K562 (cell line): ENCODE results near the gene DCST1. TPM values are rescaled to one million over a fixed set of nuclear protein-coding genes. Genes with fewer than 3 reads are reported as not detected.

Experiments used
- ATAC-seq: fragments of 200-7000 bp; cut with Tn5 transposase; 3 replicates; pipeline ENCODE4 v1.9.1; 2020; ENCODE audit warnings: moderate library complexity
- BruUV-seq: library from RNA; stranded (reverse); fragments of 400-500 nt; replicated peaks from 2 replicates; lab custom pipeline; 2021; lab: Mats Ljungman, UMichigan
- CTCF ChIA-PET: fragments of 300-600 bp; formaldehyde crosslinking; extraction: SDS; loops from one replicate; lab custom pipeline; 2021; ENCODE audit warnings: low intra/inter-chr PET ratio; lab: Yijun Ruan, JAX
- POLR2A ChIA-PET: fragments of 300-600, 350-650 bp; sonication (Branson Sonifier 250); formaldehyde crosslinking; extraction: SDS; loops from one replicate; lab custom pipeline; 2021; ENCODE audit warnings: antibody characterized with exemption, inconsistent platforms; lab: Yijun Ruan, JAX
- DNase-seq, 4 experiments: peaks; one replicate each; pipeline versions ENCODE4 v3.0.0 to v3.0.0-alpha.2; 2011 to 2018; ENCODE audit warnings: low spot score in 3 of 4, mixed read lengths in 3 of 4; ENCODE audit errors: extremely low read depth in 1 of 4
- FAIRE-seq: peaks from 2 replicates; lab custom pipeline; 2011; peaks lifted over from hg19 to GRCh38; lab: Jason Lieb, UNC
- H2AFZ ChIP-seq: 2 replicates; pipeline ENCODE4 v1.6.0; 2011; ENCODE audit warnings: low read depth, low read length, control low read depth, inconsistent platforms
- H3K27ac ChIP-seq: fragments of 200-600 bp; 3 replicates; pipeline ENCODE4 v1.8.0; 2011; ENCODE audit warnings: low read depth, mild to moderate bottlenecking, control low read depth, inconsistent platforms, low read length, moderate library complexity, mixed read lengths; ENCODE audit errors: extremely low read depth
- H3K27me3 ChIP-seq, 2 experiments: fragments of 300-600 bp in 1 of 2; 2 replicates in 1 of 2; 3 replicates in 1 of 2; pipeline versions ENCODE4 v1.6.0 to v1.8.0; 2011; ENCODE audit warnings: inconsistent platforms in 2 of 2, low read length in 2 of 2, mild to moderate bottlenecking in 1 of 2, mixed read lengths in 1 of 2, moderate library complexity in 1 of 2; ENCODE audit not compliant: control insufficient read depth in 2 of 2, insufficient read depth in 2 of 2
- H3K36me3 ChIP-seq: fragments of 300-600 bp; 3 replicates; pipeline ENCODE4 v1.8.0; 2011; ENCODE audit warnings: mild to moderate bottlenecking, low read length, inconsistent platforms; ENCODE audit not compliant: control insufficient read depth, insufficient read depth
- H3K4me1 ChIP-seq, 2 experiments: fragments of 200-600 bp in 1 of 2; replicated peaks in 1 of 2; 2 replicates in 1 of 2; 3 replicates in 1 of 2; pipeline versions ENCODE4 v1.5.1 to v1.8.0; 2011; ENCODE audit warnings: inconsistent platforms in 2 of 2, low read length in 2 of 2, mild to moderate bottlenecking in 1 of 2, mixed read lengths in 1 of 2, moderate library complexity in 1 of 2; ENCODE audit not compliant: control insufficient read depth in 2 of 2, insufficient read depth in 2 of 2
- H3K4me2 ChIP-seq: 2 replicates; pipeline ENCODE4 v1.6.1; 2011; ENCODE audit warnings: low read length, control low read depth, inconsistent platforms, mixed read lengths; ENCODE audit not compliant: insufficient read depth
- H3K4me3 ChIP-seq: fragments of 200-600 bp; sonication (generic), shearing (Covaris generic); 2 replicates; pipeline ENCODE4 v1.5.1; 2016; ENCODE audit warnings: control low read depth, inconsistent platforms
- H3K79me2 ChIP-seq: fragments of 200-600 bp; 3 replicates; pipeline ENCODE4 v1.8.0; 2011; ENCODE audit warnings: low read length, inconsistent platforms; ENCODE audit not compliant: control insufficient read depth, insufficient read depth
- H3K9ac ChIP-seq, 2 experiments: 2 replicates each; pipeline versions ENCODE4 v1.6.0 to v1.6.1; 2011; ENCODE audit warnings: low read depth in 2 of 2, low read length in 2 of 2, control low read depth in 1 of 2, inconsistent platforms in 1 of 2, mild to moderate bottlenecking in 1 of 2, mixed read lengths in 1 of 2; ENCODE audit not compliant: insufficient read depth in 1 of 2
- H3K9me1 ChIP-seq: one replicate; pipeline ENCODE4 v1.6.0; 2011; ENCODE audit warnings: inconsistent platforms, mild to moderate bottlenecking, low read length, moderate library complexity; ENCODE audit not compliant: control insufficient read depth, insufficient read depth
- H3K9me3 ChIP-seq: replicated peaks from 2 replicates; pipeline ENCODE4 v1.5.1; 2011; ENCODE audit warnings: low read depth, low read length, inconsistent platforms; ENCODE audit not compliant: control insufficient read depth, insufficient read depth
- H4K20me1 ChIP-seq: replicated peaks from 2 replicates; pipeline ENCODE4 v1.6.1; 2011; ENCODE audit warnings: low read length, inconsistent platforms, mixed read lengths; ENCODE audit not compliant: control insufficient read depth, insufficient read depth
- PML ChIP-seq: IDR thresholded peaks from 2 replicates; pipeline ENCODE4 v1.6.1; 2012; ENCODE audit warnings: low read length, inconsistent platforms
- POLR2A ChIP-seq: fragments of 450-650 bp; conservative IDR thresholded peaks from 2 replicates; pipeline ENCODE4 v1.6.1; 2016
- RBFOX2 ChIP-seq: fragments of 200-400 bp; formaldehyde crosslinking; IDR thresholded peaks from 2 replicates; pipeline ENCODE4 v1.6.1; 2017; ENCODE audit warnings: low read depth, mild to moderate bottlenecking, low read length, moderate library complexity
- SUPT5H ChIP-seq: fragments of 450-650 bp; IDR thresholded peaks from 2 replicates; pipeline ENCODE4 v1.6.1; 2016
- WGBS: fragments of 100-300 bp; shearing (Covaris generic); methylation state at CpG from one replicate; pipeline ENCODE4 v1.1.6; 2016; ENCODE audit warnings: low coverage, mixed read lengths; ENCODE audit not compliant: insufficient coverage; ENCODE audit errors: missing lambda C conversion rate; 5-methylcytosine and 5-hydroxymethylcytosine counted together
- in situ Hi-C: fragments of 300-500 bp; cut with MboI; formaldehyde crosslinking; loops from 4 replicates; pipeline ENCODE4 v1.15.0; 2018; ENCODE audit warnings: inconsistent platforms, mixed read lengths
- intact Hi-C: fragments of 100-400 bp; cut with micrococcal nuclease; formaldehyde crosslinking; loops from 2 replicates; pipeline ENCODE4 v1.14.2; 2022
- polyA plus RNA-seq, 8 experiments: library from polyadenylated mRNA; depleted of rRNA in 4 of 8; stranded (reverse) in 5 of 8; unstranded in 3 of 8; fragments of >200 nt; fragmentation: Nextera tagmentation in 2 of 8; fragmentation: Illumina TruSeq in 1 of 8; extraction: Ambion mirVana in 2 of 8; extraction: Trizol in 1 of 8; gene quantifications; 2 replicates each; pipeline versions ENCODE4 v1.2.1 to v1.2.3, GENCODE V29; 2011 to 2014; ENCODE audit warnings: inconsistent platforms in 1 of 8, missing spikeins in 1 of 8
- total RNA-seq, 7 experiments: library from RNA; depleted of rRNA in 6 of 7; stranded (reverse); fragments of >200 nt in 6 of 7; fragmentation: Illumina TruSeq in 2 of 7; extraction: Trizol in 2 of 7; gene quantifications; 2 replicates each; pipeline versions ENCODE4 v1.2.1 to v1.2.3, GENCODE V29; 2011 to 2021; ENCODE audit warnings: low replicate concordance in 1 of 7

The DCST1 gene
- total and polyA plus RNA-seq, 9 of the 15 experiments (the other 6 are each of a cell fraction or from before 2014, with no cell fraction given): not detected

DNA sequence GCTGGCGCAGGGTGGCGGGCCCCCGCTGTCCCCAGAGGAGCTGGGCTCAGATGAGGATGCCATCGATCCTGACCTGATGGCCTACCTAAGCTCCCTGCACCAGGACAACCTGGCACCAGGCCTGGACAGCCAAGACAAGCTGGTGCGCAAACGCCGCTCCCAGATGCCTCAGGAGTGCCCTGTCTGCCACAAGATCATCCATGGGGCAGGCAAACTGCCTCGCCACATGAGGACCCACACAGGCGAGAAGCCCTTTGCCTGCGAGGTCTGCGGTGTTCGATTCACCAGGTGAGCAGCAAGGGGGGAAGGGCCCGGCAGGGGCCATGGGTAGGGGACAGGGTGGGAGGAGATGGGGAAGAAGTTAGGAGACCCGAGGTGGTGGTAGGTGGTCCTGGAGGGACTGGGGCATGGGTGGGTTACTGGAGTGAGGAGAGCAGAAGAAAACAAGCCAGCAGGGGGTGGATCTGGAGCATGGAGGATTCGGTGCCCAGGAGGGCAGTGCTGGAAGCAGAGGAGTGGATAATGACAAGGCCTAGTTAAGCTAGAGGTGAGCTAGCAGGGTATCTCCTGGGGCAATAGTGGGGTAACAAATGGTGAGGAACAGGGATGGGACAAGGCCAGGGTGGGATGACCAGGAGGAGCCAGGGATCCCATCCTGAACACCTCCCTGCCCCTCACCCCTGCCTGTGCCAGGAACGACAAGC lies 17.9 kb upstream of the DCST1 start:
- no peaks in the 10 kb centered on the region for H3K27me3 ChIP-seq
- BruUV-seq: TSS peak; percentile 26
- peak; percentile 46; the same call in 1 of the 2 replicates for TF ChIP-seq POLR2A
- no peak for TF ChIP-seq PML
- TF ChIP-seq SUPT5H: peak; percentile 54
- TF ChIP-seq RBFOX2: peak; percentile 9; the same call in 1 of the 2 replicates
- TF ChIP-seq, all 486 proteins: peak for 3
- Histone ChIP-seq H3K4me3 (no peak overlapping the region), H2AFZ (no peak overlapping the region), H3K79me2 (peaks cover 29% of the 10 kb centered on the region), H3K4me1 (peaks cover 44 to 73% of the 10 kb centered on the region in 2 experiments), H4K20me1 (no peaks in the 10 kb centered on the region), H3K27ac (no peak overlapping the region; the same call in 2 of the 3 replicates), H3K4me2 (no peak overlapping the region), H3K9me1 (no peaks in the 10 kb centered on the region), H3K9me3 (no peaks in the 10 kb centered on the region), H3K36me3 (peaks cover 60% of the 10 kb centered on the region; the same call in 2 of the 3 replicates), H3K9ac (peak overlapping the region in 1 of 2 experiments; percentile 87; a peak in 2 of 4 replicates)
- in situ Hi-C loops (no loop called here), intact Hi-C loops (loop anchor here (2.0 kb wide), 1 partner anchor 55 kb away; the partner anchor contains the start of gene PYGO2)
- FAIRE-seq (no peak), DNase-seq (no peak), ATAC-seq (no peak)
- 87% methylated on average over 11 of the region's 16 CpGs for WGBS
- ChIA-PET CTCF (no interaction called here), POLR2A (interaction anchor here (0.5 to 2.4 kb wide), 9 partner anchors 14 to 150 kb away, joined by 3 to 12 read pairs (median 5); partner anchors contain the start of genes LENEP, PBXIP1 and PYGO2)
